K562 (cell line): ENCODE measurements around the gene CBX2. TPM values are rescaled to one million over a fixed set of nuclear protein-coding genes. Genes with fewer than 3 reads are reported as not detected.
A peak's percentile ranks its signal among the peaks of the same experiment; 100 is the strongest.

ENCODE experiments used
- CBX8 ChIP-seq: fragments of 200-600 bp; sonication (generic); IDR thresholded peaks from 2 replicates; pipeline ENCODE4 v1.6.1; 2012; ENCODE audit warnings: borderline replicate concordance, mixed run types, low read depth, mild to moderate bottlenecking, moderate library complexity, mixed read lengths, low read length, control low read depth, inconsistent platforms; ENCODE audit not compliant: poor library complexity, severe bottlenecking; ENCODE audit errors: extremely low read depth
- ERF ChIP-seq: fragments of 450-650 bp; formaldehyde crosslinking; IDR thresholded peaks from 2 replicates; pipeline ENCODE4 v1.4.0; 2020; ENCODE audit warnings: mild to moderate bottlenecking, mixed read lengths
- KDM1A ChIP-seq, 2 experiments: fragments of 450-650 bp; IDR thresholded peaks; 2 replicates each; pipeline ENCODE4 v1.6.1; 2016; ENCODE audit warnings: mild to moderate bottlenecking in 2 of 2
- TFAM ChIP-seq: fragments of 250-450 bp; sonication (Bioruptor Pico); conservative IDR thresholded peaks from 2 replicates; pipeline ENCODE4 v1.5.0; 2021; ENCODE audit warnings: mild to moderate bottlenecking, moderate library complexity
- ZNF12 ChIP-seq: sonication (generic); formaldehyde crosslinking; IDR thresholded peaks from 2 replicates; pipeline ENCODE4 v1.4.0; 2020; ENCODE audit warnings: mild to moderate bottlenecking, missing genetic modification reagents
- ZNF764 ChIP-seq: fragments of 250-450 bp; sonication (Bioruptor Pico); IDR thresholded peaks from 2 replicates; pipeline ENCODE4 v1.4.0; 2020; ENCODE audit warnings: low read depth, mild to moderate bottlenecking, moderate library complexity
- polyA plus RNA-seq, 8 experiments: library from polyadenylated mRNA; depleted of rRNA in 4 of 8; stranded (reverse) in 5 of 8; unstranded in 3 of 8; fragments of >200 nt; fragmentation: Nextera tagmentation in 2 of 8; fragmentation: Illumina TruSeq in 1 of 8; extraction: Ambion mirVana in 2 of 8; extraction: Trizol in 1 of 8; gene quantifications; 2 replicates each; pipeline versions ENCODE4 v1.2.1 to v1.2.3, GENCODE V29; 2011 to 2014; ENCODE audit warnings: inconsistent platforms in 1 of 8, missing spikeins in 1 of 8
- total RNA-seq, 7 experiments: library from RNA; depleted of rRNA in 6 of 7; stranded (reverse); fragments of >200 nt in 6 of 7; fragmentation: Illumina TruSeq in 2 of 7; extraction: Trizol in 2 of 7; gene quantifications; 2 replicates each; pipeline versions ENCODE4 v1.2.1 to v1.2.3, GENCODE V29; 2011 to 2021; ENCODE audit warnings: low replicate concordance in 1 of 7
- TF ChIP-seq, protein P1 (sequence below), 3 experiments: fragments of 200-800 bp in 1 of 3; sonication (Bioruptor generic) in 1 of 3; sonication (generic) in 1 of 3; formaldehyde crosslinking in 1 of 3; IDR thresholded peaks; 2 replicates each; pipeline versions ENCODE4 v1.6.1 to v1.8.0; 2016 to 2022; ENCODE audit warnings: mild to moderate bottlenecking in 2 of 3, missing compliant biosample characterization in 2 of 3, missing genetic modification characterization in 2 of 3, missing genetic modification reagents in 1 of 3
- TF ChIP-seq, protein P2 (sequence below): sonication (generic); formaldehyde crosslinking; IDR thresholded peaks from 2 replicates; pipeline ENCODE4 v1.9.0; 2022; ENCODE audit warnings: mild to moderate bottlenecking, missing genetic modification reagents
- TF ChIP-seq, protein P3 (sequence below): fragments of 450-650 bp; IDR thresholded peaks from 2 replicates; pipeline ENCODE4 v1.6.1; 2018; ENCODE audit not compliant: partially characterized antibody

CBX2 gene
- total and polyA plus RNA-seq, 9 of the 15 experiments (the other 6 are each of a cell fraction or from before 2014, with no cell fraction given), result 0.66 to 26.9 (median 13.9) TPM

DNA sequence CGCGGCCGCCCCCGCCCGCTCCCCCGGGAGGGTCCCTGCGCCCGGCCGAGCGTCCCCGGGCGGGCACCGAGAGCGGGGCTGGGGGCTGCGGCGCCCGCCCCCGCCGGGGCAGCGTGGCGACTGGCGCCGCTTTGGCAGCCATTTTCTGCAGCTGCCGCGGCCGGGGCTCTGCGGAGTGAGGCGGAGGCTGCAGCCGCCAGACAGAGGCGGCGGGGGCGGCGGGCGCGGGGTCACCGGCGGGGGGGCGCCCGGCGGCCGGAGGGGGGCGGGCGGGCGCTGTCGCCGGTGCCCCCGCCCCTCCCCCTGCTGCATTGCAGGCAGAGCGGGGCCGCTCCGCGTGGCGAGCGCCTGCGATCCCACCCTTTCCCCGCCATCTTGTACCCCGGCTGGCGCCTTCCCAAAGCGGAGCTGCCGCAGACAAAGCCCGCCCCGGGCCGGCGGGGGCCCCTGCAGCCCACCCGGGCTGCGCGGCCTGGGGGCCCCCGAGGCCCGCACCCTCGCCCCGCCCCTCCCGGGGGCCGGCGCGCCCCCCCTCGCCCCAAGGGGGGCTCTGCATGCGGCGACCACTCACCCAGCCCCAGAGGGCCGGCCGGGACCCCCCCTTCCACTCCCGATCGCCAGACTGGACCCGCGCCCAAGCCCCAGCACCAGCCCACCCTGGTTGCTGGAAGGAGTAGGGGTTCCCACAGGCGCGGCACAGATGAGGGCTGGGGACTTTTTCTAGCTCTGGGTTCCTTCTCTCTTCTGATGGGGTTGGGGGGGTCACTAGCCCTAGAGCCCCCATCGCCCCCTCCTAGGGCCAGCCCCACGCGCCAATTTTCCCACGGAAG, 35.6 kb downstream of the CBX2 start (continued):
- TF ChIP-seq CBX8 (no peak), ZNF764 (CRISPR knock-in tag) (no peak), ZNF12 (no peak), ERF (CRISPR knock-in tag) (no peak), KDM1A (IDR thresholded peaks at IDR 0.05) (no peak), TFAM (CRISPR knock-in tag) (no peak)
- TF ChIP-seq, protein P1, sequence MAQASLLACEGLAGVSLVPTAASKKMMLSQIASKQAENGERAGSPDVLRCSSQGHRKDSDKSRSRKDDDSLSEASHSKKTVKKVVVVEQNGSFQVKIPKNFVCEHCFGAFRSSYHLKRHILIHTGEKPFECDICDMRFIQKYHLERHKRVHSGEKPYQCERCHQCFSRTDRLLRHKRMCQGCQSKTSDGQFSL (CRISPR knock-in tag; IDR thresholded peaks at IDR 0.05), result peak; percentile 82
- TF ChIP-seq, protein P1 (tag; IDR thresholded peaks at IDR 0.05), result no peak; a peak in 1 of 4 replicates
- TF ChIP-seq, protein P2, sequence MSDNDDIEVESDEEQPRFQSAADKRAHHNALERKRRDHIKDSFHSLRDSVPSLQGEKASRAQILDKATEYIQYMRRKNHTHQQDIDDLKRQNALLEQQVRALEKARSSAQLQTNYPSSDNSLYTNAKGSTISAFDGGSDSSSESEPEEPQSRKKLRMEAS (CRISPR knock-in tag), result peak; percentile 77
- TF ChIP-seq, protein P3, sequence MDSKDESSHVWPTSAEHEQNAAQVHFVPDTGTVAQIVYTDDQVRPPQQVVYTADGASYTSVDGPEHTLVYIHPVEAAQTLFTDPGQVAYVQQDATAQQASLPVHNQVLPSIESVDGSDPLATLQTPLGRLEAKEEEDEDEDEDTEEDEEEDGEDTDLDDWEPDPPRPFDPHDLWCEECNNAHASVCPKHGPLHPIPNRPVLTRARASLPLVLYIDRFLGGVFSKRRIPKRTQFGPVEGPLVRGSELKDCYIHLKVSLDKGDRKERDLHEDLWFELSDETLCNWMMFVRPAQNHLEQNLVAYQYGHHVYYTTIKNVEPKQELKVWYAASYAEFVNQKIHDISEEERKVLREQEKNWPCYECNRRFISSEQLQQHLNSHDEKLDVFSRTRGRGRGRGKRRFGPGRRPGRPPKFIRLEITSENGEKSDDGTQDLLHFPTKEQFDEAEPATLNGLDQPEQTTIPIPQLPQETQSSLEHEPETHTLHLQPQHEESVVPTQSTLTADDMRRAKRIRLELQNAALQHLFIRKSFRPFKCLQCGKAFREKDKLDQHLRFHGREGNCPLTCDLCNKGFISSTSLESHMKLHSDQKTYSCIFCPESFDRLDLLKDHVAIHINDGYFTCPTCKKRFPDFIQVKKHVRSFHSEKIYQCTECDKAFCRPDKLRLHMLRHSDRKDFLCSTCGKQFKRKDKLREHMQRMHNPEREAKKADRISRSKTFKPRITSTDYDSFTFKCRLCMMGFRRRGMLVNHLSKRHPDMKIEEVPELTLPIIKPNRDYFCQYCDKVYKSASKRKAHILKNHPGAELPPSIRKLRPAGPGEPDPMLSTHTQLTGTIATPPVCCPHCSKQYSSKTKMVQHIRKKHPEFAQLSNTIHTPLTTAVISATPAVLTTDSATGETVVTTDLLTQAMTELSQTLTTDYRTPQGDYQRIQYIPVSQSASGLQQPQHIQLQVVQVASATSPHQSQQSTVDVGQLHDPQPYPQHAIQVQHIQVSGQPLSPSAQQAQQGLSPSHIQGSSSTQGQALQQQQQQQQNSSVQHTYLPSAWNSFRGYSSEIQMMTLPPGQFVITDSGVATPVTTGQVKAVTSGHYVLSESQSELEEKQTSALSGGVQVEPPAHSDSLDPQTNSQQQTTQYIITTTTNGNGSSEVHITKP, result no peak
